HG02981 (cell line): ENCODE results near the gene EFCC1.
"Not testable (repeated sequence)": the region's sequence is repeated elsewhere in the genome, so short reads cannot be mapped to it uniquely, and the experiment has no call there.

Experiments used
- ATAC-seq: cut with Tn5 transposase; IDR thresholded peaks from one replicate; pipeline ENCODE4 v1.9.1; 2021; ENCODE audit warnings: mild to moderate bottlenecking, moderate library complexity; ENCODE audit not compliant: unreplicated experiment

The EFCC1 gene

GRCh38 chr3:129050556-129051295, 49.6 kb downstream of the EFCC1 start:
- ATAC-seq = no peak

GRCh38 chr3:129051871-129052340, 50.8 kb downstream of the EFCC1 start:
- no peak for ATAC-seq

- ATAC-seq = no peak
These were observed 51.6 kb downstream of the EFCC1 start for GRCh38 chr3:129052675-129053074.

- no peak for ATAC-seq
These were observed 53.6 kb downstream of the EFCC1 start for GRCh38 chr3:129054605-129055104.

- ATAC-seq = no peak
These were observed 55.5 kb downstream of the EFCC1 start for GRCh38 chr3:129056451-129057173.

GRCh38 chr3:129057249-129057648, 56.1 kb downstream of the EFCC1 start:
- ATAC-seq = no peak

- no peak for ATAC-seq
These were observed 57.5 kb downstream of the EFCC1 start for GRCh38 chr3:129058441-129059200.

GRCh38 chr3:129059311-129059958, 58.3 kb downstream of the EFCC1 start:
- no peak for ATAC-seq

GRCh38 chr3:129060276-129061022, 59.3 kb downstream of the EFCC1 start, which contains the start of gene GP9:
GP9 (plus strand) TSS chr3:129060779; CDS start chr3:129061740, 961 bp downstream.
- no peak for ATAC-seq

- ATAC-seq = no peak
These were observed 60.2 kb downstream of the EFCC1 start for GRCh38 chr3:129061023-129061887.

GRCh38 chr3:129061888-129062834, 61.1 kb downstream of the EFCC1 start:
- ATAC-seq = no peak

GRCh38 chr3:129063091-129063640, 62.1 kb downstream of the EFCC1 start:
- ATAC-seq = no peak

- no peak for ATAC-seq
These were observed 62.9 kb downstream of the EFCC1 start for GRCh38 chr3:129063841-129064482.

GRCh38 chr3:129065016-129065719, 64.1 kb downstream of the EFCC1 start:
- ATAC-seq = no peak

GRCh38 chr3:129065720-129066073, 64.6 kb downstream of the EFCC1 start:
- ATAC-seq = no peak

- ATAC-seq = not testable (repeated sequence)
These were observed 66.6 kb downstream of the EFCC1 start for GRCh38 chr3:129067719-129068118.
